ENCODE data around the gene RAX2.
"Not testable (repeated sequence)": the region's sequence is repeated elsewhere in the genome, so short reads cannot be mapped to it uniquely, and the experiment has no call there.

RAX2 gene

GRCh38 chr19:3761382-3762129 is 10.5 kb downstream of the RAX2 start, which contains the start of gene APBA3:
Gene APBA3 (minus strand): TSS chr19:3761692. CDS start chr19:3760264, 1,428 bp downstream.
- H3K9me3 ChIP-seq (ENCODE audit: control insufficient read depth, low read length) = no peaks in the 10 kb centered on the region
- H3K36me3 ChIP-seq (ENCODE audit: control insufficient read depth, insufficient read depth, low read length) = no peaks in the 10 kb centered on the region
- no peaks in the 10 kb centered on the region for H3K27me3 ChIP-seq (ENCODE audit: control insufficient read depth, insufficient read depth, low read length)
- H3K4me3 ChIP-seq (ENCODE audit: low read length) = peak within 1 kb of the TSS; percentile 89
- H3K9ac ChIP-seq (ENCODE audit: low read length) = peak within 1 kb of the TSS; percentile 95
- peaks cover 22% of the 10 kb centered on the region for H3K4me1 ChIP-seq (ENCODE audit: control insufficient read depth, insufficient read depth, low read length)

- Histone ChIP-seq H3K4me1 (ENCODE audit: control insufficient read depth, insufficient read depth, low read length) (peaks cover 22% of the 10 kb centered on the region), H3K9me3 (ENCODE audit: control insufficient read depth, low read length) (no peaks in the 10 kb centered on the region), H3K9ac (ENCODE audit: low read length) (peak overlapping the region; percentile 95), H3K27me3 (ENCODE audit: control insufficient read depth, insufficient read depth, low read length) (no peaks in the 10 kb centered on the region), H3K36me3 (ENCODE audit: control insufficient read depth, insufficient read depth, low read length) (no peaks in the 10 kb centered on the region), H3K4me3 (ENCODE audit: low read length) (peak overlapping the region; percentile 84)
Observed at GRCh38 chr19:3760871-3761361, 11.1 kb downstream of the RAX2 start.

GRCh38 chr19:3759482-3760254 is 12.4 kb downstream of the RAX2 start:
- Histone ChIP-seq H3K4me1 (ENCODE audit: control insufficient read depth, insufficient read depth, low read length) (peaks cover 22% of the 10 kb centered on the region), H3K36me3 (ENCODE audit: control insufficient read depth, insufficient read depth, low read length) (no peaks in the 10 kb centered on the region), H3K9ac (ENCODE audit: low read length) (no peak overlapping the region), H3K4me3 (ENCODE audit: low read length) (no peak overlapping the region), H3K9me3 (ENCODE audit: control insufficient read depth, low read length) (no peaks in the 10 kb centered on the region), H3K27me3 (ENCODE audit: control insufficient read depth, insufficient read depth, low read length) (no peaks in the 10 kb centered on the region)

- H3K36me3 ChIP-seq (ENCODE audit: control insufficient read depth, insufficient read depth, low read length); H3K4me3 ChIP-seq (ENCODE audit: low read length); H3K27me3 ChIP-seq (ENCODE audit: control insufficient read depth, insufficient read depth, low read length); H3K9me3 ChIP-seq (ENCODE audit: control insufficient read depth, low read length); H3K9ac ChIP-seq (ENCODE audit: low read length): not testable (repeated sequence)
- peaks cover 20% of the 10 kb centered on the region for H3K4me1 ChIP-seq (ENCODE audit: control insufficient read depth, insufficient read depth, low read length)
Observed at GRCh38 chr19:3758297-3758696, 13.7 kb downstream of the RAX2 start.

- H3K36me3 ChIP-seq (ENCODE audit: control insufficient read depth, insufficient read depth, low read length) = not testable (repeated sequence)
Observed at GRCh38 chr19:3757705-3758104, 14.3 kb downstream of the RAX2 start.

GRCh38 chr19:3753631-3754410 is 18.2 kb downstream of the RAX2 start:
- Histone ChIP-seq H3K9me3 (ENCODE audit: control insufficient read depth, low read length) (no peaks in the 10 kb centered on the region), H3K9ac (ENCODE audit: low read length) (no peak overlapping the region), H3K4me3 (ENCODE audit: low read length) (no peak overlapping the region), H3K4me1 (ENCODE audit: control insufficient read depth, insufficient read depth, low read length) (no peaks in the 10 kb centered on the region), H3K36me3 (ENCODE audit: control insufficient read depth, insufficient read depth, low read length) (peaks cover 10% of the 10 kb centered on the region), H3K27me3 (ENCODE audit: control insufficient read depth, insufficient read depth, low read length) (no peaks in the 10 kb centered on the region)

More at GRCh38 chr19:3757705-3758104, 14.3 kb downstream of the RAX2 start:
- H3K9ac ChIP-seq (ENCODE audit: low read length); H3K4me3 ChIP-seq (ENCODE audit: low read length); H3K9me3 ChIP-seq (ENCODE audit: control insufficient read depth, low read length); H3K27me3 ChIP-seq (ENCODE audit: control insufficient read depth, insufficient read depth, low read length): not testable (repeated sequence)
- peaks cover 16% of the 10 kb centered on the region for H3K4me1 ChIP-seq (ENCODE audit: control insufficient read depth, insufficient read depth, low read length)

- H3K36me3 ChIP-seq (ENCODE audit: control insufficient read depth, insufficient read depth, low read length) = peaks cover 10% of the 10 kb centered on the region
Observed at GRCh38 chr19:3752492-3752891, 19.5 kb downstream of the RAX2 start.

GRCh38 chr19:3751236-3751635 is 20.8 kb downstream of the RAX2 start:
- Histone ChIP-seq H3K36me3 (ENCODE audit: control insufficient read depth, insufficient read depth, low read length) (peaks cover 10% of the 10 kb centered on the region), H3K27me3 (ENCODE audit: control insufficient read depth, insufficient read depth, low read length) (no peaks in the 10 kb centered on the region), H3K9ac (ENCODE audit: low read length) (no peak overlapping the region), H3K4me1 (ENCODE audit: control insufficient read depth, insufficient read depth, low read length) (no peaks in the 10 kb centered on the region), H3K4me3 (ENCODE audit: low read length) (no peak overlapping the region), H3K9me3 (ENCODE audit: control insufficient read depth, low read length) (no peaks in the 10 kb centered on the region)

More at GRCh38 chr19:3752492-3752891, 19.5 kb downstream of the RAX2 start:
- Histone ChIP-seq H3K4me3 (ENCODE audit: low read length) (no peak overlapping the region), H3K9me3 (ENCODE audit: control insufficient read depth, low read length) (no peaks in the 10 kb centered on the region), H3K27me3 (ENCODE audit: control insufficient read depth, insufficient read depth, low read length) (no peaks in the 10 kb centered on the region), H3K9ac (ENCODE audit: low read length) (no peak overlapping the region), H3K4me1 (ENCODE audit: control insufficient read depth, insufficient read depth, low read length) (no peaks in the 10 kb centered on the region)

GRCh38 chr19:3750211-3750610 is 21.8 kb downstream of the RAX2 start:
- H3K9me3 ChIP-seq (ENCODE audit: control insufficient read depth, low read length) = no peaks in the 10 kb centered on the region
- H3K9ac ChIP-seq (ENCODE audit: low read length) = no peak overlapping the region
- peaks cover 14% of the 10 kb centered on the region for H3K36me3 ChIP-seq (ENCODE audit: control insufficient read depth, insufficient read depth, low read length)
- H3K4me3 ChIP-seq (ENCODE audit: low read length) = no peak overlapping the region
- H3K27me3 ChIP-seq (ENCODE audit: control insufficient read depth, insufficient read depth, low read length) = no peaks in the 10 kb centered on the region
- no peaks in the 10 kb centered on the region for H3K4me1 ChIP-seq (ENCODE audit: control insufficient read depth, insufficient read depth, low read length)

- H3K36me3 ChIP-seq (ENCODE audit: control insufficient read depth, insufficient read depth, low read length) = peaks cover 14% of the 10 kb centered on the region
- no peak overlapping the region for H3K9ac ChIP-seq (ENCODE audit: low read length)
- H3K27me3 ChIP-seq (ENCODE audit: control insufficient read depth, insufficient read depth, low read length) = no peaks in the 10 kb centered on the region
- no peaks in the 10 kb centered on the region for H3K4me1 ChIP-seq (ENCODE audit: control insufficient read depth, insufficient read depth, low read length)
- H3K4me3 ChIP-seq (ENCODE audit: low read length) = no peak overlapping the region
- H3K9me3 ChIP-seq (ENCODE audit: control insufficient read depth, low read length) = no peaks in the 10 kb centered on the region
Observed at GRCh38 chr19:3748965-3749364, 23.1 kb downstream of the RAX2 start.

- Histone ChIP-seq H3K36me3 (ENCODE audit: control insufficient read depth, insufficient read depth, low read length) (peaks cover 14% of the 10 kb centered on the region), H3K27me3 (ENCODE audit: control insufficient read depth, insufficient read depth, low read length) (no peaks in the 10 kb centered on the region), H3K4me3 (ENCODE audit: low read length) (no peak overlapping the region), H3K9ac (ENCODE audit: low read length) (no peak overlapping the region), H3K9me3 (ENCODE audit: control insufficient read depth, low read length) (no peaks in the 10 kb centered on the region), H3K4me1 (ENCODE audit: control insufficient read depth, insufficient read depth, low read length) (no peaks in the 10 kb centered on the region)
Observed at GRCh38 chr19:3746371-3747056, 25.5 kb downstream of the RAX2 start.

All from mucosa of stomach (tissue), 1 donor.